Transverse colon (tissue), 4 donors: ENCODE measurements around the gene ATXN7L3B.

Source experiments
- POLR2AphosphoS5 ChIP-seq, 3 donors: sonication (generic); formaldehyde crosslinking; IDR thresholded peaks; one replicate each; pipeline ENCODE4 v1.6.1; 2016; ENCODE audit warnings: antibody characterized with exemption in 3 of 3
- TF ChIP-seq, protein P1 (sequence below), 5 experiments: fragments of 200-600 bp in 3 of 5; fragments of 450-650 bp in 2 of 5; sonication (generic) in 3 of 5; IDR thresholded peaks; 1 replicate in 2 of 5; 2 replicates in 3 of 5; pipeline ENCODE4 v1.5.1; 2016 to 2017; ENCODE audit warnings: antibody characterized with exemption in 5 of 5, inconsistent platforms in 3 of 5, mild to moderate bottlenecking in 2 of 5, moderate library complexity in 1 of 5

- TF ChIP-seq, protein P1, sequence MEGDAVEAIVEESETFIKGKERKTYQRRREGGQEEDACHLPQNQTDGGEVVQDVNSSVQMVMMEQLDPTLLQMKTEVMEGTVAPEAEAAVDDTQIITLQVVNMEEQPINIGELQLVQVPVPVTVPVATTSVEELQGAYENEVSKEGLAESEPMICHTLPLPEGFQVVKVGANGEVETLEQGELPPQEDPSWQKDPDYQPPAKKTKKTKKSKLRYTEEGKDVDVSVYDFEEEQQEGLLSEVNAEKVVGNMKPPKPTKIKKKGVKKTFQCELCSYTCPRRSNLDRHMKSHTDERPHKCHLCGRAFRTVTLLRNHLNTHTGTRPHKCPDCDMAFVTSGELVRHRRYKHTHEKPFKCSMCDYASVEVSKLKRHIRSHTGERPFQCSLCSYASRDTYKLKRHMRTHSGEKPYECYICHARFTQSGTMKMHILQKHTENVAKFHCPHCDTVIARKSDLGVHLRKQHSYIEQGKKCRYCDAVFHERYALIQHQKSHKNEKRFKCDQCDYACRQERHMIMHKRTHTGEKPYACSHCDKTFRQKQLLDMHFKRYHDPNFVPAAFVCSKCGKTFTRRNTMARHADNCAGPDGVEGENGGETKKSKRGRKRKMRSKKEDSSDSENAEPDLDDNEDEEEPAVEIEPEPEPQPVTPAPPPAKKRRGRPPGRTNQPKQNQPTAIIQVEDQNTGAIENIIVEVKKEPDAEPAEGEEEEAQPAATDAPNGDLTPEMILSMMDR (IDR thresholded peaks at IDR 0.05) = no peak
- no peak for TF ChIP-seq POLR2AphosphoS5 (IDR thresholded peaks at IDR 0.05)
Measured at GRCh38 chr12:74586251-74586650, 48.6 kb downstream of the ATXN7L3B start.
